PC-3 (cell line): Measurements from ENCODE around the gene EXOSC2. TPM values are rescaled to one million over a fixed set of nuclear protein-coding genes. Genes with fewer than 3 reads are reported as not detected.

Source experiments
- ATAC-seq: fragments of 200-7000 bp; cut with Tn5 transposase; 2 replicates; pipeline ENCODE4 v1.9.1; 2020; ENCODE audit warnings: mild to moderate bottlenecking, moderate library complexity
- BruUV-seq: library from RNA; stranded (reverse); fragments of 400-500 nt; replicated peaks from 2 replicates; lab custom pipeline; 2021; lab: Mats Ljungman, UMichigan
- CTCF ChIA-PET: fragments of 300-600 bp; sonication (Branson Sonifier 250); formaldehyde crosslinking; loops from one replicate; lab custom pipeline; 2022; ENCODE audit warnings: antibody characterized with exemption; lab: Charles Lee
- POLR2A ChIA-PET: fragments of 300-600 bp; sonication (Branson Sonifier 250); formaldehyde crosslinking; loops from one replicate; lab custom pipeline; 2022; ENCODE audit warnings: antibody characterized with exemption; ENCODE audit not compliant: unreplicated experiment; lab: Charles Lee
- DNase-seq: peaks from one replicate; pipeline ENCODE4 v3.0.0-alpha.2; 2015
- H2AFZ ChIP-seq: fragments of 300-600 bp; sonication (generic); 2 replicates; pipeline ENCODE4 v1.6.0; 2016; ENCODE audit warnings: antibody characterized with exemption, low read length
- H3F3A ChIP-seq: fragments of 300-600 bp; sonication (generic); one replicate; pipeline ENCODE4 v1.6.0; 2017; ENCODE audit warnings: antibody characterized with exemption, low read length, control low read depth, mild to moderate bottlenecking; ENCODE audit not compliant: unreplicated experiment
- H3K27ac ChIP-seq: fragments of 300-600 bp; sonication (generic); 2 replicates; pipeline ENCODE4 v1.5.1; 2016; ENCODE audit warnings: mild to moderate bottlenecking, low read length
- H3K27me3 ChIP-seq: fragments of 300-600 bp; sonication (generic); 2 replicates; pipeline ENCODE4 v1.6.1; 2016; ENCODE audit warnings: low read length, mixed read lengths
- H3K36me3 ChIP-seq: fragments of 300-600 bp; sonication (generic); 2 replicates; pipeline ENCODE4 v1.6.1; 2016; ENCODE audit warnings: low read depth, mixed run types, low read length, mixed read lengths
- H3K4me1 ChIP-seq: fragments of 300-600 bp; sonication (generic); 2 replicates; pipeline ENCODE4 v1.5.1; 2016; ENCODE audit warnings: low read length; ENCODE audit not compliant: insufficient read depth
- H3K4me2 ChIP-seq: fragments of 300-600 bp; sonication (generic); 2 replicates; pipeline ENCODE4 v1.6.0; 2016; ENCODE audit warnings: low read length
- H3K4me3 ChIP-seq: fragments of 300-600 bp; sonication (generic); 2 replicates; pipeline ENCODE4 v1.5.1; 2016; ENCODE audit warnings: mild to moderate bottlenecking, low read length, mixed read lengths
- H3K79me2 ChIP-seq: fragments of 300-600 bp; sonication (generic); 2 replicates; pipeline ENCODE4 v1.6.1; 2017; ENCODE audit warnings: low read length, mixed read lengths
- H3K9ac ChIP-seq: fragments of 300-600 bp; sonication (generic); 2 replicates; pipeline ENCODE4 v1.6.0; 2016; ENCODE audit warnings: mild to moderate bottlenecking, low read length
- H3K9me2 ChIP-seq: fragments of 300-600 bp; sonication (generic); replicated peaks from 2 replicates; pipeline ENCODE4 v1.6.1; 2016; ENCODE audit warnings: mixed run types, low read length, mixed read lengths
- H3K9me3 ChIP-seq: fragments of 300-600 bp; sonication (generic); 2 replicates; pipeline ENCODE4 v1.6.1; 2016; ENCODE audit warnings: low read length, mixed read lengths
- H4K20me1 ChIP-seq: fragments of 300-600 bp; sonication (generic); 2 replicates; pipeline ENCODE4 v1.6.1; 2016; ENCODE audit warnings: low read length, mixed read lengths
- EZH2 ChIP-seq: fragments of 300-600 bp; sonication (generic); IDR thresholded peaks from one replicate; pipeline ENCODE4 v1.6.1; 2017; ENCODE audit warnings: antibody characterized with exemption, mild to moderate bottlenecking, low read length; ENCODE audit not compliant: unreplicated experiment
- EZH2phosphoT487 ChIP-seq: fragments of 300-600 bp; sonication (generic); IDR thresholded peaks from 2 replicates; pipeline ENCODE4 v1.6.1; 2018; ENCODE audit warnings: mild to moderate bottlenecking, antibody characterized with exemption, low read length, borderline replicate concordance
- intact Hi-C: fragments of 100-400 bp; cut with micrococcal nuclease; formaldehyde crosslinking; loops from 2 replicates; pipeline ENCODE4 v1.9.0; 2023
- total RNA-seq: library from RNA; depleted of rRNA; stranded (reverse); fragments of >200 nt; gene quantifications from 2 replicates; pipeline ENCODE4 v1.2.3, GENCODE V29; 2014
- TF ChIP-seq, protein P1 (sequence below): fragments of 300-600 bp; sonication (generic); conservative IDR thresholded peaks from 2 replicates; pipeline ENCODE4 v1.5.1; 2017; ENCODE audit warnings: antibody characterized with exemption, low read depth, mild to moderate bottlenecking, low read length

EXOSC2 gene
- total RNA-seq, 1 experiment from 2014 or later = 33.5 TPM

DNA sequence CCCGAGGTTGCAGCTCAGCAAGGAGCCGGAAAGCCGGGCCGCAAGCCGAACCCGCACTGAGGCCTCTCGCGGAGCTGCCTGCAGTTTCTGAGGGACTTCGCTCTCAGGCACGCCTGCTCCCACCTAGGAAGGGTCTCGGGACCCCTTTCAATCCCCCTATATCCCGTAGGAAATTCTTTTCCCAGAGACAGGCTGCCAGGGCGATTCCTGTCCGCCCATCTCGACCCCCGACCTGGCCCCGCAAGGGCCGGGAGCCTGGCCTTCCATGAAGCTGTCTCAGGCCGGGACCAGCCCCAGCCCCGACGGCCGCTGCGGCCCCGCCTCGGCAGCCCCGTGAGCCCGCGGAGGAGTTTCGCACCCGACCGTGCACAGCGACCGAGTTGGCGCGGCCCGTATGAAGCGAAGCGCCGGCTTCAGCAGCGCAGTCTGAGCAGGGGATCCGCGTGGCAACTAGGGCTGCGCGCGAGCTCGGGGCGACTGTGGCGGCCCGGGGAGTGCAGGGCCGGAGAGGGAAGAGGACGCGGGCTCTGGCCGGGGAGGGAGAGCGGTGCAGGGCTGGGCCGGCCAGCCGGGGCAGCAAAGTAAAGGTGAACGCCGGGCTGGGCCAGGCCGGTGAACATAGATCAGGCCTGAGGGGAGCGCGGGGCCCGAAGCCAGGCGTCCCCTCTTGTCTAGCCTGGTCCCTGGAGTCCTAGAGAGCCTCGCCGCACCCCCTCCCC, 30.2 kb upstream of the EXOSC2 start:
- no peak overlapping the region for H3K4me3 ChIP-seq
- peaks cover 40% of the 10 kb centered on the region for H3K27me3 ChIP-seq
- H3K4me2 ChIP-seq = peak overlapping the region; percentile 22; the same call in 1 of the 2 replicates
- no peak overlapping the region for H3K27ac ChIP-seq
- TF ChIP-seq EZH2phosphoT487 = no peak
- TF ChIP-seq, protein P1, sequence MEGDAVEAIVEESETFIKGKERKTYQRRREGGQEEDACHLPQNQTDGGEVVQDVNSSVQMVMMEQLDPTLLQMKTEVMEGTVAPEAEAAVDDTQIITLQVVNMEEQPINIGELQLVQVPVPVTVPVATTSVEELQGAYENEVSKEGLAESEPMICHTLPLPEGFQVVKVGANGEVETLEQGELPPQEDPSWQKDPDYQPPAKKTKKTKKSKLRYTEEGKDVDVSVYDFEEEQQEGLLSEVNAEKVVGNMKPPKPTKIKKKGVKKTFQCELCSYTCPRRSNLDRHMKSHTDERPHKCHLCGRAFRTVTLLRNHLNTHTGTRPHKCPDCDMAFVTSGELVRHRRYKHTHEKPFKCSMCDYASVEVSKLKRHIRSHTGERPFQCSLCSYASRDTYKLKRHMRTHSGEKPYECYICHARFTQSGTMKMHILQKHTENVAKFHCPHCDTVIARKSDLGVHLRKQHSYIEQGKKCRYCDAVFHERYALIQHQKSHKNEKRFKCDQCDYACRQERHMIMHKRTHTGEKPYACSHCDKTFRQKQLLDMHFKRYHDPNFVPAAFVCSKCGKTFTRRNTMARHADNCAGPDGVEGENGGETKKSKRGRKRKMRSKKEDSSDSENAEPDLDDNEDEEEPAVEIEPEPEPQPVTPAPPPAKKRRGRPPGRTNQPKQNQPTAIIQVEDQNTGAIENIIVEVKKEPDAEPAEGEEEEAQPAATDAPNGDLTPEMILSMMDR = no peak
- no peak for TF ChIP-seq EZH2
- no peaks in the 10 kb centered on the region for H3K4me1 ChIP-seq
- no peaks in the 10 kb centered on the region for H3K9me3 ChIP-seq
- intact Hi-C loops = no loop called here
- peak; percentile 64 for ATAC-seq
- no peaks in the 10 kb centered on the region for H4K20me1 ChIP-seq
- H3K36me3 ChIP-seq = no peaks in the 10 kb centered on the region
- no TSS peak for BruUV-seq
- H2AFZ ChIP-seq = no peak overlapping the region
- no peaks in the 10 kb centered on the region for H3F3A ChIP-seq
- POLR2A ChIA-PET = no interaction called here
- DNase-seq = no peak
- no peaks in the 10 kb centered on the region for H3K9me2 ChIP-seq
- CTCF ChIA-PET = no interaction called here
- no peak overlapping the region for H3K9ac ChIP-seq
- H3K79me2 ChIP-seq = no peaks in the 10 kb centered on the region

DNA sequence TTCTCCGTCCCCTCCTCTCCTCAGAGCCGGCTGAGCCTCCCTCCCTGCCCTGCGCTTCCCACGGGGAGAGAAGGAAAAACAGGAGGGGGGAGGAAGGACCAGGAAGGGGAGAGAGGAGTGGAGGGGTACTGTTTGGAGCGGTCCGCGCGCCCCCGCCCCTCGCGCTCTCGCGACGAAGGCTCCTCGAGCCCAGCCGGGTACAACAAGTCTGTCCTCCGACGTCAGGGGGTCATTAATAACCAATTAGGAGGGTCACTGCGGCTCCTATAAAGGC, 29.7 kb upstream of the EXOSC2 start:
- Histone ChIP-seq H3K4me1 (no peaks in the 10 kb centered on the region), H3K9me3 (no peaks in the 10 kb centered on the region), H3K9ac (no peak overlapping the region), H3K4me3 (no peak overlapping the region), H3K79me2 (no peaks in the 10 kb centered on the region), H3K9me2 (no peaks in the 10 kb centered on the region), H3F3A (no peaks in the 10 kb centered on the region), H4K20me1 (no peaks in the 10 kb centered on the region), H3K27ac (no peak overlapping the region), H2AFZ (no peak overlapping the region), H3K36me3 (no peaks in the 10 kb centered on the region), H3K27me3 (peaks cover 40% of the 10 kb centered on the region), H3K4me2 (peak overlapping the region; percentile 22; the same call in 1 of the 2 replicates)
- DNase-seq = no peak
- no TSS peak for BruUV-seq
- intact Hi-C loops = no loop called here
- TF ChIP-seq, protein P1 = no peak
- no peak for TF ChIP-seq EZH2phosphoT487
- TF ChIP-seq EZH2 = no peak
- ChIA-PET CTCF (no interaction called here), POLR2A (no interaction called here)
- no peak for ATAC-seq

DNA sequence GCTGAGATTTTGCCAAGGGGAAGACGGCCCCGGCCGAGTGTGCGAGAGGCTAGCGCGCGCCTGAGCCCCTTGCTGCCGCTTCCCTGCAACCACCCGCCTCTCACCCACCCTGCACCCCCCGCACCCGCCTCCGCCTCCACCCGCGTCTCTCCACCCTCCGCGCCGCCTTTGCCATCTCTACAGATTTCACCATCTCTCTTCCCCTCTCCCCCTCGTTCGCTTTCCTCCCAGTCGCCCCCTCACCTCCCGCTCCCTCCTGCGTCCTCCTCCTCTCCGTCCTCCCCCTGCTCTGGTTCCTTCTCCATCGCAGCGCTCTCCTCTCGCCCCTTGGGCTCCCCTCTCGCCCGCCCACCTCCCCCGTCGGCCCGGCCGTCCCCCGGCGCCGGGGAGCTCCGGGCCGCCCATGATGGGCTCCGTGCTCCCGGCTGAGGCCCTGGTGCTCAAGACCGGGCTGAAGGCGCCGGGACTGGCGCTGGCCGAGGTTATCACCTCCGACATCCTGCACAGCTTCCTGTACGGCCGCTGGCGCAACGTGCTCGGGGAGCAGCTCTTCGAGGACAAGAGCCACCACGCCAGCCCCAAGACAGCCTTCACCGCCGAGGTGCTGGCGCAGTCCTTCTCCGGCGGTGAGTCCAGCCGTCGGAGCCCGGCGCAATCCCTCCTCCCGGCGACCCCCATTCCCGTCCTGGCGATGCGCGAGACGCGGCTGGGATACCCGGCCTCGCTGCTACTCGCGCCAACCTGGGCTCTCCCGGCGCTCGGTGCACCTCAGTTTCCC, 29.1 kb upstream of the EXOSC2 start, which contains the start of gene PRDM12:
TSS of gene PRDM12 (plus strand) at position 344 of the 778 bp plus-strand sequence. CDS start at position 404, 60 bp downstream.
- POLR2A ChIA-PET = no interaction called here

More for the DNA sequence above, 29.1 kb upstream of the EXOSC2 start, which contains the start of gene PRDM12:
- CTCF ChIA-PET = no interaction called here
- ATAC-seq = no peak
- H3K9me2 ChIP-seq = no peaks in the 10 kb centered on the region
- no peak for DNase-seq
- H3K36me3 ChIP-seq = no peaks in the 10 kb centered on the region
- no peak within 1 kb of the TSS for H3K27ac ChIP-seq
- TF ChIP-seq, protein P1 = no peak
- peak; percentile 46 for TF ChIP-seq EZH2
- peak; percentile 51; the same call in 1 of the 2 replicates for TF ChIP-seq EZH2phosphoT487
- no peak within 1 kb of the TSS for H2AFZ ChIP-seq
- peaks cover 40% of the 10 kb centered on the region for H3K27me3 ChIP-seq
- no peaks in the 10 kb centered on the region for H3K79me2 ChIP-seq
- H3K9ac ChIP-seq = no peak within 1 kb of the TSS
- BruUV-seq = no TSS peak
- H4K20me1 ChIP-seq = no peaks in the 10 kb centered on the region
- H3F3A ChIP-seq = no peaks in the 10 kb centered on the region
- H3K4me1 ChIP-seq = no peaks in the 10 kb centered on the region
- peak within 1 kb of the TSS; percentile 56 for H3K4me2 ChIP-seq
- peak within 1 kb of the TSS; percentile 30; the same call in 1 of the 2 replicates for H3K4me3 ChIP-seq
- intact Hi-C loops = no loop called here
- H3K9me3 ChIP-seq = no peaks in the 10 kb centered on the region
